WTC11 (cell line): Measurements from ENCODE around the gene TMA7B.

ENCODE experiments used
- CTCF ChIP-seq: fragments of 200-600 bp; IDR thresholded peaks from 2 replicates; pipeline ENCODE4 v1.8.0; 2022; ENCODE audit warnings: antibody characterized with exemption
- MAX ChIP-seq: sonication (generic); formaldehyde crosslinking; IDR thresholded peaks from 2 replicates; pipeline ENCODE4 v1.8.0; 2022; ENCODE audit warnings: mild to moderate bottlenecking, missing genetic modification reagents
- NFE2L1 ChIP-seq: sonication (generic); formaldehyde crosslinking; IDR thresholded peaks from 2 replicates; pipeline ENCODE4 v1.8.1; 2023; ENCODE audit warnings: missing genetic modification reagents
- NR2C2 ChIP-seq: sonication (generic); formaldehyde crosslinking; IDR thresholded peaks from 2 replicates; pipeline ENCODE4 v1.8.0; 2022; ENCODE audit warnings: mild to moderate bottlenecking, missing genetic modification reagents
- USF2 ChIP-seq: sonication (generic); formaldehyde crosslinking; IDR thresholded peaks from 2 replicates; pipeline ENCODE4 v1.8.1; 2023; ENCODE audit warnings: mild to moderate bottlenecking, missing genetic modification reagents, moderate library complexity
- ZNF416 ChIP-seq: fragments of 250-450 bp; sonication (Bioruptor Pico); IDR thresholded peaks from 2 replicates; pipeline ENCODE4 v1.9.0; 2021; ENCODE audit warnings: mild to moderate bottlenecking, inconsistent platforms
- ZNF423 ChIP-seq: fragments of 250-450 bp; sonication (Bioruptor Pico); IDR thresholded peaks from 2 replicates; pipeline ENCODE4 v2.1.2; 2022; ENCODE audit warnings: mild to moderate bottlenecking, moderate library complexity
- TF ChIP-seq, protein P1 (sequence below): sonication (generic); formaldehyde crosslinking; IDR thresholded peaks from 2 replicates; pipeline ENCODE4 v1.8.1; 2023; ENCODE audit warnings: mild to moderate bottlenecking, moderate library complexity, missing genetic modification reagents
- TF ChIP-seq, protein P2 (sequence below): sonication (generic); formaldehyde crosslinking; IDR thresholded peaks from 2 replicates; pipeline ENCODE4 v1.8.1; 2022; ENCODE audit warnings: mild to moderate bottlenecking, moderate library complexity, missing genetic modification reagents
- TF ChIP-seq, protein P3 (sequence below): sonication (generic); formaldehyde crosslinking; IDR thresholded peaks from 2 replicates; pipeline ENCODE4 v1.8.1; 2023; ENCODE audit warnings: mild to moderate bottlenecking, missing genetic modification reagents, borderline replicate concordance

- TF ChIP-seq CTCF (no peak), MAX (CRISPR knock-in tag) (no peak), NR2C2 (CRISPR knock-in tag) (no peak), ZNF423 (no peak), NFE2L1 (no peak), USF2 (CRISPR knock-in tag) (no peak), ZNF416 (CRISPR knock-in tag) (no peak)
- TF ChIP-seq, protein P1, sequence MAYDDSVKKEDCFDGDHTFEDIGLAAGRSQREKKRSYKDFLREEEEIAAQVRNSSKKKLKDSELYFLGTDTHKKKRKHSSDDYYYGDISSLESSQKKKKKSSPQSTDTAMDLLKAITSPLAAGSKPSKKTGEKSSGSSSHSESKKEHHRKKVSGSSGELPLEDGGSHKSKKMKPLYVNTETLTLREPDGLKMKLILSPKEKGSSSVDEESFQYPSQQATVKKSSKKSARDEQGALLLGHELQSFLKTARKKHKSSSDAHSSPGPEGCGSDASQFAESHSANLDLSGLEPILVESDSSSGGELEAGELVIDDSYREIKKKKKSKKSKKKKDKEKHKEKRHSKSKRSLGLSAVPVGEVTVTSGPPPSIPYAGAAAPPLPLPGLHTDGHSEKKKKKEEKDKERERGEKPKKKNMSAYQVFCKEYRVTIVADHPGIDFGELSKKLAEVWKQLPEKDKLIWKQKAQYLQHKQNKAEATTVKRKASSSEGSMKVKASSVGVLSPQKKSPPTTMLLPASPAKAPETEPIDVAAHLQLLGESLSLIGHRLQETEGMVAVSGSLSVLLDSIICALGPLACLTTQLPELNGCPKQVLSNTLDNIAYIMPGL: no peak
- TF ChIP-seq, protein P2, sequence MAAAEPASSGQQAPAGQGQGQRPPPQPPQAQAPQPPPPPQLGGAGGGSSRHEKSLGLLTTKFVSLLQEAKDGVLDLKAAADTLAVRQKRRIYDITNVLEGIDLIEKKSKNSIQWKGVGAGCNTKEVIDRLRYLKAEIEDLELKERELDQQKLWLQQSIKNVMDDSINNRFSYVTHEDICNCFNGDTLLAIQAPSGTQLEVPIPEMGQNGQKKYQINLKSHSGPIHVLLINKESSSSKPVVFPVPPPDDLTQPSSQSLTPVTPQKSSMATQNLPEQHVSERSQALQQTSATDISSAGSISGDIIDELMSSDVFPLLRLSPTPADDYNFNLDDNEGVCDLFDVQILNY (CRISPR knock-in tag): no peak
- TF ChIP-seq, protein P3, sequence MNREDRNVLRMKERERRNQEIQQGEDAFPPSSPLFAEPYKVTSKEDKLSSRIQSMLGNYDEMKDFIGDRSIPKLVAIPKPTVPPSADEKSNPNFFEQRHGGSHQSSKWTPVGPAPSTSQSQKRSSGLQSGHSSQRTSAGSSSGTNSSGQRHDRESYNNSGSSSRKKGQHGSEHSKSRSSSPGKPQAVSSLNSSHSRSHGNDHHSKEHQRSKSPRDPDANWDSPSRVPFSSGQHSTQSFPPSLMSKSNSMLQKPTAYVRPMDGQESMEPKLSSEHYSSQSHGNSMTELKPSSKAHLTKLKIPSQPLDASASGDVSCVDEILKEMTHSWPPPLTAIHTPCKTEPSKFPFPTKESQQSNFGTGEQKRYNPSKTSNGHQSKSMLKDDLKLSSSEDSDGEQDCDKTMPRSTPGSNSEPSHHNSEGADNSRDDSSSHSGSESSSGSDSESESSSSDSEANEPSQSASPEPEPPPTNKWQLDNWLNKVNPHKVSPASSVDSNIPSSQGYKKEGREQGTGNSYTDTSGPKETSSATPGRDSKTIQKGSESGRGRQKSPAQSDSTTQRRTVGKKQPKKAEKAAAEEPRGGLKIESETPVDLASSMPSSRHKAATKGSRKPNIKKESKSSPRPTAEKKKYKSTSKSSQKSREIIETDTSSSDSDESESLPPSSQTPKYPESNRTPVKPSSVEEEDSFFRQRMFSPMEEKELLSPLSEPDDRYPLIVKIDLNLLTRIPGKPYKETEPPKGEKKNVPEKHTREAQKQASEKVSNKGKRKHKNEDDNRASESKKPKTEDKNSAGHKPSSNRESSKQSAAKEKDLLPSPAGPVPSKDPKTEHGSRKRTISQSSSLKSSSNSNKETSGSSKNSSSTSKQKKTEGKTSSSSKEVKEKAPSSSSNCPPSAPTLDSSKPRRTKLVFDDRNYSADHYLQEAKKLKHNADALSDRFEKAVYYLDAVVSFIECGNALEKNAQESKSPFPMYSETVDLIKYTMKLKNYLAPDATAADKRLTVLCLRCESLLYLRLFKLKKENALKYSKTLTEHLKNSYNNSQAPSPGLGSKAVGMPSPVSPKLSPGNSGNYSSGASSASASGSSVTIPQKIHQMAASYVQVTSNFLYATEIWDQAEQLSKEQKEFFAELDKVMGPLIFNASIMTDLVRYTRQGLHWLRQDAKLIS (CRISPR knock-in tag): no peak
Measured at GRCh38 chr22:39913321-39913720, 46.9 kb upstream of the TMA7B start.
